GM04504 (cell line): ENCODE data around the gene JMJD1C.
"Not testable (repeated sequence)": the region's sequence is repeated elsewhere in the genome, so short reads cannot be mapped to it uniquely, and the experiment has no call there.

ENCODE experiments used
- DNase-seq: peaks from one replicate; pipeline ENCODE4 v3.0.0-alpha.2; 2012; ENCODE audit warnings: low read depth

The JMJD1C gene

DNA sequence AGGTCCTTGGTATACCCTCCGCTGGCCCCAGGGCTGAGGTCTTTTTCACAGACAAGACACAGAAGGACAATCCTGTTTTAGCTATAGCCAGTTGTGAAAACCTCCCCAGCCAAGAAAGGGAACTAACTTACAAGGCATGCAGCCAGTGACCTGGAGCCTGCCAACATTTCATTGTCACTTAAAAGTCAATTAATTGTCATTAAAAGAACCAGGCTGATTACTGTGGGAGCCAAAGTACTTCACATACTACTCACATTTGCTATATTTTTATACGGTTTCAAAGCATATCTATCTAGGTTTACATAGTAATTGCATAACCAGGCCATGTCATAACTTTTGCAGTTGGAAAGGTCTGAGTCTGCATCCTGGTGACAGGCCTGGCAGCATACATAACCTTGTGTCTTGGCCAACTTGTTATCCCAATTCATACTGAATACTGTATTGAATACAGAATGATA lies 301.6 kb downstream of the JMJD1C start:
- DNase-seq = no peak

DNA sequence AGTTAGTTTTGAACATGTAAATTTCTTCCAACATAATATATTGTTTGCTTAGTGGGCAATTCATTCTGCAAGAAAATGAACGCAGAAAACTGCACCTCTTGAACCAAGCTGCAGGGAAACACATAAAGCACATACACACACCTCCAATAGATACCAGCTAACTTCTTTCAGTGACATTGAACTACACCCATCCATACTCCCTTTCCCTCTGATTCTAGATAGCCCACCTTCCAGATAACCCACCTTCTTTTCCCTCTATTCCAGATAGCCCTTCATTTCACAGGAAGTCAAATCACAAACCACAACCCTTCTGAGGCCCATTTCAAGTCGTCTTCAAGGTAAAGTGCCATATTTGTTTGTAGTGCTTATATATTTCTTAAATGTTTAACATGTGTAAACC lies 304.2 kb downstream of the JMJD1C start:
- no peak for DNase-seq

DNA sequence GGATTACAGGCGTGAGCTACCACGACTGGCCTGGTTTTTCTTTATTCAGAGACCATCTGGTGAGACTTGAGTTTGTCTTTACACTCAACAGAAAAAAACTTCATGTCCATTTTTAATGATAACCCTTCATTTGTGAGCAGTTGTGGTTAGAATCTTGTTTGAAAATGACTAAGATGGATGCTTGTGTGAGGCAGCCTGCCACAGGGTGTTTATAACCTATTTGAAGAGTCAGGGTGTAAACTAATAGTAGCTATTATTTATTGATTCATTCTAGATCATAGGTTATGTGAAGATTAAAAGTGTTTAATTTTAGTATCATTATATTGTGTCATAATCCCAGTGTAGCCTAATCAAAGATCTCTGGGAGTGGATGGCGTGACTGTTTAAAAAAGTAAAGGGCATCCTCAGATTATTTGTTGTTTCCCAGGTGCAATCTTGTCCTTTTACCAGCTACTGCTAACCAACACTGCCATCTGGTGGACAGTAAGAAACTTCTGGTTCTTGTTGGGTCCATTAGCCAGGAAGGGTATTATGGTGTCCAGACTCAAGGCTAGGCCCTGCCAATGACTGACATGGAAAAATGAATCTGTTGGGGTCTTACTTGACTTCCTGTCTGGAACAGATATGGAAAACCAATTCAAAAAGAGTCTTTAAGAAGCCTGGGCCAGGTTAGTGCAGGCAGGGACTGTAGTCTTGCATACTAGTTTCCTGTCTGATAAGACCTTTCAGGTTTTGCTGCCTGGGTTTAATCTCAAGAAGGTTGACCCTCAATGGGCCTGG lies 307.7 kb downstream of the JMJD1C start:
- DNase-seq = peak; percentile 66

DNA sequence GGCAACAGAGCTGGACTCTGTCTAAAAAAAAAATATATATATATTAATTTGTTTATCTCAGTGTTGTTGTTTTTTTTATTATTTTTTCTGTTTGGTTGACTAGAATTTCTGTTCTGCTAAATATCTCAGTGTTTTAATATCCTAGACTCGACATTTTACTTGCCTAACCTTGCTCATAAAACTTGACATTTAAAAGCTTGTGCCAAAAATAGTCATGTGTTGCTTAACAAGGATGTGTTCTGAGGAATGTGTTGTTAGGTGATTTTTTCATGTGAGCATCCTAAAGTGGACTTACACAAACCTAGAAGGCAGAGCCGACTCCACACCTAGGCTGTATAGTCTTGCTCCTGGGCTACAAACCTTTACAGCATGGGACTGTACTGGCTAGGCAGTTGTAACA lies 309.5 kb downstream of the JMJD1C start:
- DNase-seq = no peak

DNA sequence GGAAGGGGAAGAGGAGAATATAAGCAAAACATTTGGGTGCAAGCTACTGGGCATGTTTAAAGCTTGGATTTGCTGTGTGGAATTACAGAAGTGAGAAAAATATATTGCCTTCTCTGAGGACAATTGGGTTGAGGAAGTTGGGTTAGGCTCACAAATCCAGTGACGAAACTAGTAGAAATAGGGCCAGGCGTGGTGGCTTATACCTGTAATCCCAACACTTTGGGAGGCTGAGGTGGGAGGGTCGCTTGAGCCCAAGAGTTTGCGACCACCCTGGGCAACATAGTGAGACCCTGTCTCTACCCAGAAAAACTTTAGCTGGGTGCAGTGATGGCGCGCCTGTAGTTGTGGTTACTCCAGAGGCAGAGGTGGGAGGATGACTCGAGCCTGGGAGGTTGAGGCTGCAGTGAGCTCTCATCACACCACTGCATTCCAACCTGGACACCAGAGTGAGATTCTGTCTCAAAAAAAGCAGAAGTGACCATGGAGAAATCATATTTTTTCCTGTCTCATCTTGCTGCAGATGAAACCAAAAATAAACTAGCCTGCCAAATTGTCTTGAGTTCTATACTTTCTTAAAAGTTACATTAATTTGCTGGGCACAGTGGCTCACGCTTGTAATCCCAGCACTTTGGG lies 310.3 kb downstream of the JMJD1C start:
- no peak for DNase-seq

DNA sequence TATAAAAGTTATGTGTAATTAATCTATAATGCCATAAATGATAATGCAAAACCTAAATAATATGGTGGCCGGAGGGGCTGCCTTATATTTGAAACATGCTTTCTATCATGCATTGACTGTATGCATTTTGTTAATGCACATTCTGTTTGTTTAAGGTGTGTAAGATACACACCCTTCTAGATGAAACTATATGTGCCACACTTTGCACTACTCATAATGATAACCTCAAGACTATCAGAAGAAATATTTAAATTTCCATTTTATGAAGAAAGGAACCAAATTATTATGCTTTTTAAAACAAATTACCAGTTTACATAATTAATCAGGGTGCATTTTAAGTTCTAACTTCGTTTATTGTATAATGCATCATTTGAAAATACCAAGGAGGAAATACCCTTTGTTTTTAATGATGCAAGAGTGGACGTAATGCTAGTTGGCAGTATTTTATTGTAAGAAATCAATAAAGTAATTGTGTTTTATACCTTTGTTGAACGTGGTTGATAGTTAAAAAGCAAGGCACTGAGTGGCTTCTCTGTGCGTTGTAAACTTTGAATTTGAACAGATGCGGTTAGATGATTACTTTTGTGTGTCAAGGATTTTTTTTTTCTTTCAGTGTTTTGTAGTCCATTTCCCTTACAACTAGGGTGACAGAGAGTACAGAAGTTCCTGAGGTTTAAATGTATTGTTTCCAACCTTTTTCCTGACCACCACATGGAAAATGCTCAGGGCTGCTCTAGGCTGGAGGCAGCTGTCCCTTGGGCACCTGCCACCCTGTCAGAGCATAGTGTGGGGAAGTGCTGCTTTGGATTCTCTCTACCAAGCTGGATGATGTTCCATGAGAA lies 311.0 kb downstream of the JMJD1C start:
- DNase-seq = no peak

DNA sequence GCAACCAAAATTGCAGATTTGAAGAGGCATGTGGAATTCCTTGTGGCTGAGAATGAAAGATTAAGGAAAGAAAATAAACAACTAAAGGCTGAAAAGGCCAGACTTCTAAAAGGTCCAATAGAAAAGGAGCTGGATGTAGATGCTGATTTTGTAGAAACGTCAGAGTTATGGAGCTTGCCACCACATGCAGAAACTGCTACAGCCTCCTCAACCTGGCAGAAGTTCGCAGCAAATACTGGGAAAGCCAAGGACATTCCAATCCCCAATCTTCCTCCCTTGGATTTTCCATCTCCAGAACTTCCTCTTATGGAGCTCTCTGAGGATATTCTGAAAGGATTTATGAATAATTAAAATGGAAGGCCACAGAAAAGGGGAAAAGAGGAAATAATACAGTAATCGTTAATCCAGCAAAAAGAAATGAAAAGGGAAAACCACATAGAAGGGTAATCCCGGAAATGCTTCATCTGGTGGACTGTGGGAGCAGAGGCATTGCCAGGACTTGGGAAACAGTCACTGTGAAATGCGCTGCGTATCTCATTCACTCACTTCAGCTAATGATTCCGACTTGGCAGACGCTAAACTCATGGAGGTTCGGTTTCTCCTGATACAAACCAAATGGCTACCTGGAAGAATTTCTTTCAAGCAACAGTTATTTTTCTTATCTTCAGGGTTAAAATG lies 311.8 kb downstream of the JMJD1C start:
- DNase-seq = not testable (repeated sequence)

DNA sequence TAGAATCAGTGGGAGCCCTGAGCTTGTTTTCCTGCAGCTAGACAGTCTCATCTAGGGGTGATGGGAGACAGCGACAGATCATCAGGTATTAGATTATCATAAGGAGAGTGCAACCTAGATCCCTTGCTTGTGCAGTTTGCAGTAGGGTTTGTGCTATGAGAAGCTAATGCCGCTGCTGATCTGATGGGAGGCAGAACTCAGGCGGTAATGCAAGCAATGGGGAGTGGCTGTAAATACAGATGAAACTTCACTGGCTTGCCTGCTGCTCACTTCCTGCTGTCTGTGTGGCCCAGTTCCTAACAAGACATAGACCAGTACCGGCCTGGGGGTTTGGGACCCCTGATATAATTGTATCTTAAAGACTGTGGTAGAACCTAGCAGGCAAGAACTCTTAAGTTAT lies 315.0 kb downstream of the JMJD1C start:
- no peak for DNase-seq

DNA sequence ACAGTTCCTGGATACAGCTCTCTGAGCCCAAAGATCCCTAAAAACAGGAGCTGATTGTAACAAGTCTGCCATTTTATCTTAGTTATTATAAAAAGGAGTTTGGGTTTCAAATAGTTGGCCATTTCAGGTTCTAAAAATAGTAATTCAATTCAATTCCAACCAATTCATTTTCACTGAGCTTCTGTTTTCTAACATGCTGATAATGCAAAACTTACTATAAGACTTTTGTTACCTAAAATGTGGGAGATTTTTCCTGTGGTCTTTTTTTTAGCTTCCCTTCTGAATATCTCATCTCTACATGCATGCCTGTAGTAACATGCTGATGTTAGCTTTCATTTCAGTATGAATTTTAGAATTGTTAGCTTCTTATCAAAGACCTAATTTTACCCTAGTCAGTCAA lies 319.3 kb downstream of the JMJD1C start:
- DNase-seq = no peak

DNA sequence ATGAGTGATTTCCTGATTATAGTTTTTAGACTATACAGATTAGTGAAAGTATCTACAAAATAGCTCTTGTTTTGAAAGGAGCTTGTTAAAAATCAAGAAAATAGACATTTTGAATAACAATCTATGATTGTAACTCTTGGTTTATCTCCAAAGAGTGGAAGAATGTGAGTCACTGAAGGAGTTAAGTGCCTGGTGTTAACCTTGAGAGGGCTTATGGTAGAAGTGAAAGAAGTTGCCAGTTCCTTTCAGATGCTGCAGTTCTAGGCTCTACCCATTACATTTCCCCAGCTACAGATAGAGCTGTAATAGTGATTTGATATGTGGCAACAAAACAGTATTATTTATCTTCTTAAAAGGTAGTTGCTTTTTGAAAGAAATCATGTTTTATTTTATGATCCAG lies 320.0 kb downstream of the JMJD1C start:
- DNase-seq = no peak

DNA sequence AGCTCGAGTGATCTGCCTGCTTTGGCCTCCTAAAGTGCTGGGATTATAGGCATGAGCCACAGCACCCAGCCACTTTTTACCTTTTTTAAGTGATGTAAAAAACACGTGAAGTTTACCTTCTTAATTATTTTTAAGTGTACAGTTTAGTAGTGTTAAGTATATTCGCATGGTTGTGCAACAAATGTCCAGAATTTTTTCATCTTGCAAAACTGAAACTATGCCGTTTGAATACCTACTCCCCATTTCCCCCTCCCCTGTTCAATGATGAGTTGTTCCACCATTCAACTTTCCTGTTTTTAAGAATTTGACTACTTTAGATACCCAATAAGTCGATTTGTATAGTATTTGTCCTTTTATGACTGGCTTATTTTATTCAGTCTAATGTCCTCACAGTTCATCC lies 321.8 kb downstream of the JMJD1C start:
- DNase-seq = no peak

DNA sequence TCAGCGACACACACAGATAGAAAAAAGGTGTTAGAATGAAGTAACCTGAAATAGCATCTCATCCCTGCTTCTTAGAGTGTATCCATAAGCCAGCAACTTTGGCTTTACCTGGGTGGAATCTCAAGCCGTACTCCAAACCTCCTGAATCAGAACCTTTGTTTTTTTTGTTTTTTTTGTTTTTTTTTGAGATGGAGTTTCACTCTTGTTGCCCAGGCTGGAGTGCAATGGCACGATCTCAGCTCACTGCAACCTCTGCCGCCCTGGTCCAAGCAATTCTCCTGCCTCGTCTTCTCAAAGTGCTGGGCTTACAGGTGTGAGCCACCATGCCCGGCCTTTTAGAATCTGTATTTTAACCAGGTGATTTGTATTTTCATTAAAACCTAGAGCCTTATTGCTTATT lies 323.6 kb downstream of the JMJD1C start:
- DNase-seq = no peak

DNA sequence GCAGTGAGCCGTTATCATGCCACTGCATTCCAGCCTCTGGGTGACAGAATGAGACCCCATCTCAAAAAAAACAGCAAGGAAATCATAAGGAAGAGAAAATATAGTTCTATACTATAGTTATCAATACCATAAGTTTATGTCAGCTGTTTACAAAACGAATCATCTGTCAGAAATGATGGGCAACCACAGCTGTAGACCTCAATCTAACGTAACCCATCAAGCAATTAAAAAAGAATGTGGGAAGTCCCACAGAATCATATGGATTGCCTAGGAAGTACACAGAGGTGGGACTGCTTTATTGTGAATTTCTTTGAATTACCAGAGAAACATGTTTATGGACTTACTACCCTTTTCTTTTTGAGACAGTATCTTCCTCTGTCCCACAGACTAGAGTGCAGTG lies 325.7 kb downstream of the JMJD1C start:
- no peak for DNase-seq

DNA sequence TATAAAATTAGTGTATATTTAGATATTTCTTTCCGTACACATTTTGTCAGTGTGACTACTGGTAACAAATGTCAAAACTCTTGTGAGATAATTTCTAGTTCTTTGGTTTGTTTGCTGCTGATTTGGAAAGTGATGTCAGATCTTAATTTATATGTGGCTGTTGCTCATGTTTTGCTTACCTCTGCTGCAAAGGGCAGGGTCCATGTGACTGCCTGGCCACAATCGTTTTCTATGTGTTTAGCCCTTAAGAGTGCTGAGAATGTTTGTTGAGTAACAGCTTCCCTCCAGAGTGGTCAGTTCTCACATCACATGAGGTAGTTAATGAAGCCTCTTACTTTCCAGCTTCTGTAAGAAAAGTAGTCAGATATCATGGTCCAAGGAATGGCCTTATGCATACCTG lies 328.5 kb downstream of the JMJD1C start:
- no peak for DNase-seq

DNA sequence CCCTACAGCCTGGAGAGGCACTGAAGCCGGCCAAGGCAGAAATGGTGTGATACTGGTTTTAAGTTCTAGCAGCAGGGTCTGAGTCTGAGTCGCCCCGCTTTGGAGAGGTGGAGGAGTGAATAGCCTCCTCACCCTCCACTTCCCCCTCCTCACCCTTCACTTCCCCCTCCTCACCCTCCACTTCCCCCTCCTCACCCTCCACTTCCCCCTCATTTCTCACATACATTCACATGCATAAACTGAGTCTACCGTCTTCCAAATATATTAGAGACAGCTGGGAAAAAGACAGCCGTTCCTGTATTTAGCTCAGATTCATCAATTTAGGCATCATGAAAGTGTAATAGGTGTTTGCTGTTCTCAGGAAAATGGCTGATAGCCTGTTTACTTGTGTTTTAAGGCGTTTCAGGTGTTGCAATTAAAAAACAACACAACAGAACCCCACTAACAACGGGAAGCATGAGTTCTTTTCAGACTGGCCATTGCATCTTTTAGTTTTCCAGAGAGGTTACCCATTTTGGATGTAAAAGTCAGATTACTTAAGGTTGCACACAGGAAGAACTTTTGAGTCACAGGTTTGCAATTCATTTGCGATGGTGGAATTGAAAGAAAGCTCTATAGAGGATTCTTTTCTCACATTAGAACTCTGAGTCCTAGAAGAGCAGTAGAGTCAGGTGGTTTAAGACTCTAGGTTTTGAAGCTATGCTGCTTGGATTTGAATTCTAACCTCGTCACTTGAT lies 331.8 kb downstream of the JMJD1C start:
- no peak for DNase-seq

DNA sequence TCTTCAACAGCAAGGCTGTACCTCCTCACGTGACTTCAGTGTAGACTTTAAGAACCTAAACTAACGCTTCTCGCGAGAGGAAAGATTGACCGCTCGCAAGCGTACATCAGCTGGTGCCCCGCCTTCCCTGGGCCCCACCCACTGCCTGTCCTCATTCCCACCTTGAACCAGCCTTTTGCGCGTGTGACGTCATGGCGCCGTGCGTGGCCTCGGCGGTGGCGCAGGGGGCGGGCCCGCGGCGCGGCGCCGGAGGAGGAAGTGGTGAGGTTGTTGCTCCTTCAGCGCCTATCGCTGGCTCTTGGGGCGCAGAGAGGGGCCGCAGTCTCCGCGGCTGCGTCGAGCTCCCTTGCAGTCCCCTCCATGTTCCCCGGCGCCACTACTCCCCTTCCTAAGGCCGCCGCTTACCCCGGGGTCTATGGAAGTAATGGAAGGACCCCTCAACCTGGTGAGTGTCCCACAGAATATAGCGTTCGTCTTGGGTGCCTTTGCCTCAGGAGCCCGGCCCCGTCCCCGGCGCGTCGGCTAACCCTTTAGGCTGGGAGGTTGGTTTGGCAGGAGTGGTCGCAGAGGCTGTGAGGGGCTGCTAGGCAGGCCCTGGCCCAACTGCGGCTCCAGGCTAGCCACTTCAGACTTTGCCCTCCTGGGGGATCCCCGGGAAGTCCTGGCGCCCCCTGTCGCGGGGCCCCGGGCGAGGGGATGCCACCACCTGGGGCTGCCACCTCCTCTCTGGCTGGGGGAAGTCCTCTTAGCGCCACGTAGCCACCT lies 332.5 kb downstream of the JMJD1C start, which contains the start of gene NRBF2:
TSS of gene NRBF2 (plus strand) at position 273 of the 765 bp plus-strand sequence. CDS start at position 416, 143 bp downstream.
- DNase-seq = peak; percentile 94

DNA sequence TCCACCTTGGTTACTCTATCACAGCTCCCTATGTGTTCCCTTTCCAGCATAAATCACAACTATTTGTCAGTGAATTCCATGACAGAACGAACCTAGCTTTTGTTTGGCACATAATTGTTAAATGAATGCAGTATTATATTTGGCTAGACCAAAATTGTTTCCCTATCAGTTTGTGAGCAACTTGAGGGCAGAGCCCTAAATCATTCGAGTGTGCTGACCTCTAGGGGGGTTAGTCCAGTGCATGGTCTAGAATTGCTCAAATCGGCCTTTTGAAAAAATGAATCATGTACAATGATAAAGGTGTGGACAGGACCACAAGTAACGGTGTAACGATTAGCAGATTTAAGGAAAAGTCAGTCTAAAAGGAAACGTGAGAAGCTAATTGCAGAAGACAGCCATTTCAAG lies 333.1 kb downstream of the JMJD1C start:
- DNase-seq = no peak

DNA sequence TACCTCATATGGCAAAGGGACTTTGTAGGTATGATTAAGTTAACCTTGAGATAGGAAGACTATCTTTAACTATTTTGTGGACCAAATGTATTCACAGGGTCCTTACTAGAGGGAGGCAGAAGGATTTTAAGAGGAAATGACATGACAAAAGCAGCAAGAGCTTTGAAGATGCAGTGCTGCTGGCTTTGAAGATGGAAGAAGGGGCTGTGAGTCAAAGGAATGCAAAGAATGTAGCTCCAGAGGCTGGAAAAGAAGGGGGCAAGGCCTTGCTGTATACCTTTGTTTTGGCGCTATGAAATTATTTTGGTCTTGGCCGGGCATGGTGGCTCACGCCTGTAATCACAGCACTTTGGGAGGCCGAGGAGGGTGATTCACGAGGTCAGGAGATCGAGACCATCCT lies 335.9 kb downstream of the JMJD1C start:
- no peak for DNase-seq

DNA sequence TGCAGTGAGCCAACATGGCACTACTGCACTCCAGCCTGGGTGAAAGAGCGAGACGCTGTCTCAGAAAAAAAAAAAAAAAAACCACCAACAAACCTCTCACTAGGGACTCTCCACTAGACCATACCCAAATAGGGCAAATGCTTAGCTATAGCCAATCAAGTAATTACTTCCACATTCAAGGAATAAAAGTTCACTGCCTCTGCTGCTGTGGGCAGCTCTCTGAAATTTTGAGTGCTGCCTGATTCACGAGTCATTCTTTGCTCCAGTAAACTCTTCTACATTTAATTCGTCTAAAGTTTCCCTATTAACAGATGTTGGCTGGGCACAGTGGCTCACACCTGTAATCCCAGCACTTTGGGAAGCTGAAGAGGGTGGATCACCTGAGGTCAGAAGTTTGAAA lies 337.3 kb downstream of the JMJD1C start:
- no peak for DNase-seq

DNA sequence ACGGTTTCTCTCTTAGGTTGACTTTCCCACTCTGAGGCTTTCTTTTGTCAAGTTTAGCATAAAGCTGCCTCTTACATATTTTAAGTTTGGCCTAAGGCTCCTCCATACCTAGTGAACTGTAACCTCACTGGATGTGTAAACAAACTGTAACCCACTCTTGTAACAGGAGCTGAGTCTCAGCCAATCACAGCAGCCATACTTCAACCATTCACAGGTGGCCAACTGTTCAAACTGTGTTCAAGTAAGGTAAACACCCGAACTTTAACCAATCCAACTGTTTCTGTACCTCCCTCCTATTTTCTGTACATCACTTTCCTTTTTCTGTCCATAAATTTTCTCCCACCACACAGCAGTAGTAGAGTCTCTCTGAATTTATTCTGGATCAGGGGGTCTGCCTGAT lies 340.3 kb downstream of the JMJD1C start:
- DNase-seq = no peak
